COLO829 (cell line): ENCODE data around the gene SETD9.

Experiments used
- DNase-seq: peaks from one replicate; pipeline ENCODE4 v3.0.0; 2012; ENCODE audit warnings: low spot score

Gene SETD9

GRCh38 chr5:56909294-56910209, at the start of gene SETD9:
Gene SETD9, plus strand, starts transcription at chr5:56909596. Its CDS starts 50 bp downstream, at chr5:56909646.
- peak; percentile 86 for DNase-seq

GRCh38 chr5:56861893-56862485, 47.4 kb upstream of the SETD9 start:
- DNase-seq, result no peak

- no peak for DNase-seq
Observed at GRCh38 chr5:56862909-56863308, 46.5 kb upstream of the SETD9 start.

- DNase-seq, result no peak
Observed at GRCh38 chr5:56871777-56872176, 37.6 kb upstream of the SETD9 start.

- DNase-seq, result no peak
Observed at GRCh38 chr5:56873056-56873455, 36.3 kb upstream of the SETD9 start.

- DNase-seq, result no peak
Observed at GRCh38 chr5:56876327-56876726, 33.1 kb upstream of the SETD9 start.

GRCh38 chr5:56881571-56881970, 27.8 kb upstream of the SETD9 start:
- no peak for DNase-seq

GRCh38 chr5:56893251-56893951, 16.0 kb upstream of the SETD9 start:
- no peak for DNase-seq

GRCh38 chr5:56896763-56897162, 12.6 kb upstream of the SETD9 start:
- DNase-seq, result no peak

GRCh38 chr5:56898213-56898612, 11.2 kb upstream of the SETD9 start:
- DNase-seq, result no peak

GRCh38 chr5:56900395-56900794, 9.0 kb upstream of the SETD9 start:
- no peak for DNase-seq

GRCh38 chr5:56900858-56901578, 8.4 kb upstream of the SETD9 start:
- DNase-seq, result peak; percentile 57

- DNase-seq, result peak; percentile 40
Observed at GRCh38 chr5:56908942-56909293, 478 bp upstream of the SETD9 start.

- DNase-seq, result no peak
Observed at GRCh38 chr5:56910210-56910965, 992 bp downstream of the SETD9 start.

- DNase-seq, result no peak
Observed at GRCh38 chr5:56913766-56914165, 4.4 kb downstream of the SETD9 start.

- no peak for DNase-seq
Observed at GRCh38 chr5:56914678-56915077, 5.3 kb downstream of the SETD9 start.

- DNase-seq, result no peak
Observed at GRCh38 chr5:56917534-56917933, 8.1 kb downstream of the SETD9 start.

GRCh38 chr5:56918054-56918453, 8.7 kb downstream of the SETD9 start:
- DNase-seq, result no peak

GRCh38 chr5:56919942-56920662, 10.7 kb downstream of the SETD9 start:
- DNase-seq, result no peak

- no peak for DNase-seq
Observed at GRCh38 chr5:56922922-56923321, 13.5 kb downstream of the SETD9 start.

GRCh38 chr5:56934325-56934724, 24.9 kb downstream of the SETD9 start:
- no peak for DNase-seq
